NCI-H2029 (cell line): ENCODE results near the gene CROCC.
"Not testable (repeated sequence)": the region's sequence is repeated elsewhere in the genome, so short reads cannot be mapped to it uniquely, and the experiment has no call there.

ENCODE experiments used
- DNase-seq: peaks from one replicate; lab custom pipeline; 2025; lab: John Stamatoyannopoulos, UW

The CROCC gene

GRCh38 chr1:16914928-16915626 lies 6.7 kb upstream of the CROCC start:
- DNase-seq = not testable (repeated sequence)

GRCh38 chr1:16915627-16915973 lies 6.1 kb upstream of the CROCC start:
- DNase-seq = no peak

GRCh38 chr1:16916036-16916880 lies 5.5 kb upstream of the CROCC start:
- not testable (repeated sequence) for DNase-seq

GRCh38 chr1:16918371-16918770 lies 3.4 kb upstream of the CROCC start:
- DNase-seq = no peak

- not testable (repeated sequence) for DNase-seq
Observed at GRCh38 chr1:16918936-16919665, 2.6 kb upstream of the CROCC start.

GRCh38 chr1:16920951-16921350 lies 780 bp upstream of the CROCC start:
- no peak for DNase-seq

- no peak for DNase-seq
Observed at GRCh38 chr1:16922466-16922865, 735 bp downstream of the CROCC start.

GRCh38 chr1:16922885-16923431 lies 1.2 kb downstream of the CROCC start:
- DNase-seq = no peak

GRCh38 chr1:16924216-16924918 lies 2.6 kb downstream of the CROCC start:
- no peak for DNase-seq

- DNase-seq = no peak
Observed at GRCh38 chr1:16924919-16925477, 3.3 kb downstream of the CROCC start.

- DNase-seq = no peak
Observed at GRCh38 chr1:16925635-16926490, 4.1 kb downstream of the CROCC start.

- DNase-seq = no peak
Observed at GRCh38 chr1:16926491-16927073, 4.9 kb downstream of the CROCC start.

GRCh38 chr1:16927256-16927655 lies 5.5 kb downstream of the CROCC start:
- DNase-seq = no peak

- DNase-seq = no peak
Observed at GRCh38 chr1:16927711-16928485, 6.2 kb downstream of the CROCC start.

GRCh38 chr1:16929146-16930041 lies 7.7 kb downstream of the CROCC start:
- not testable (repeated sequence) for DNase-seq

- DNase-seq = not testable (repeated sequence)
Observed at GRCh38 chr1:16931206-16931934, 9.6 kb downstream of the CROCC start.

- not testable (repeated sequence) for DNase-seq
Observed at GRCh38 chr1:16933945-16934344, 12.2 kb downstream of the CROCC start.

GRCh38 chr1:16936580-16936979 lies 14.8 kb downstream of the CROCC start:
- not testable (repeated sequence) for DNase-seq
